Endothelial cell of umbilical vein (primary cell): ENCODE measurements around the gene OTUD7B. TPM values are rescaled to one million over a fixed set of nuclear protein-coding genes. Genes with fewer than 3 reads are reported as not detected.

Experiments
- BruUV-seq: library from RNA; stranded (reverse); fragments of 400-500 nt; replicated peaks from 2 replicates; lab custom pipeline; 2021; lab: Mats Ljungman, UMichigan
- CTCF ChIA-PET: fragments of 300-600, 350-600 bp; sonication (Branson Sonifier 250); formaldehyde crosslinking; loops from one replicate; lab custom pipeline; 2021; ENCODE audit warnings: antibody characterized with exemption, inconsistent platforms; lab: Charles Lee
- POLR2A ChIA-PET: fragments of 300-600, 350-600 bp; sonication (Branson Sonifier 250); formaldehyde crosslinking; loops from one replicate; lab custom pipeline; 2021; ENCODE audit warnings: antibody characterized with exemption, inconsistent platforms; lab: Charles Lee
- DNase-seq: peaks from one replicate; pipeline ENCODE4 v3.0.0-alpha.2; 2011; ENCODE audit warnings: low read depth, low spot score
- FAIRE-seq: peaks from 2 replicates; lab custom pipeline; 2011; peaks lifted over from hg19 to GRCh38; lab: Jason Lieb, UNC
- H2AFZ ChIP-seq: 2 replicates; pipeline ENCODE4 v1.6.0; 2012; ENCODE audit warnings: low read depth, low read length, control low read depth, inconsistent platforms
- H3K27ac ChIP-seq: 2 replicates; pipeline ENCODE4 v1.5.1; 2011; ENCODE audit warnings: low read depth, mild to moderate bottlenecking, control low read depth, low read length, moderate library complexity; ENCODE audit not compliant: insufficient read depth
- H3K27me3 ChIP-seq, 2 experiments: 2 replicates each; pipeline versions ENCODE4 v1.6.0 to v1.6.1; 2011; ENCODE audit warnings: low read length in 2 of 2, mixed read lengths in 1 of 2; ENCODE audit not compliant: control insufficient read depth in 2 of 2, insufficient read depth in 2 of 2
- H3K36me3 ChIP-seq, 2 experiments: 2 replicates in 1 of 2; 3 replicates in 1 of 2; pipeline ENCODE4 v1.5.1; 2011; ENCODE audit warnings: low read length in 2 of 2, mild to moderate bottlenecking in 1 of 2, moderate library complexity in 1 of 2; ENCODE audit not compliant: control insufficient read depth in 2 of 2, insufficient read depth in 2 of 2; ENCODE audit errors: extremely low read depth in 1 of 2
- H3K4me1 ChIP-seq: 3 replicates; pipeline ENCODE4 v1.5.1; 2011; ENCODE audit warnings: mild to moderate bottlenecking, low read length; ENCODE audit not compliant: control insufficient read depth, insufficient read depth; ENCODE audit errors: extremely low read depth
- H3K4me2 ChIP-seq: 2 replicates; pipeline ENCODE4 v1.6.1; 2011; ENCODE audit warnings: low read length, control low read depth, mixed read lengths; ENCODE audit not compliant: insufficient read depth
- H3K4me3 ChIP-seq, 3 experiments: fragments of 200-600 bp in 1 of 3; sonication (generic), shearing (Covaris generic) in 1 of 3; replicated peaks in 1 of 3; 2 replicates each; pipeline ENCODE4 v1.5.1; 2011 to 2016; ENCODE audit warnings: control low read depth in 3 of 3, low read length in 3 of 3, mild to moderate bottlenecking in 2 of 3, inconsistent platforms in 1 of 3, low read depth in 1 of 3, moderate library complexity in 1 of 3; ENCODE audit not compliant: insufficient read depth in 1 of 3
- H3K79me2 ChIP-seq: 2 replicates; pipeline ENCODE4 v1.6.0; 2012; ENCODE audit warnings: low read length, inconsistent platforms; ENCODE audit not compliant: control insufficient read depth, insufficient read depth
- H3K9ac ChIP-seq: replicated peaks from 2 replicates; pipeline ENCODE3; 2011; ENCODE audit warnings: low read length, control low read depth; ENCODE audit not compliant: insufficient read depth; ENCODE audit errors: extremely low read depth
- H3K9me1 ChIP-seq: replicated peaks from 3 replicates; pipeline ENCODE4 v1.6.0; 2011; ENCODE audit warnings: mild to moderate bottlenecking, low read length; ENCODE audit not compliant: control insufficient read depth, insufficient read depth; ENCODE audit errors: extremely low read depth
- H3K9me3 ChIP-seq: replicated peaks from 2 replicates; pipeline ENCODE4 v1.5.1; 2012; ENCODE audit warnings: low read length, inconsistent platforms; ENCODE audit not compliant: control insufficient read depth, insufficient read depth
- H4K20me1 ChIP-seq: replicated peaks from 2 replicates; pipeline ENCODE3; 2011; ENCODE audit warnings: mild to moderate bottlenecking, low read length; ENCODE audit not compliant: control insufficient read depth, insufficient read depth; ENCODE audit errors: extremely low read depth
- CTCF ChIP-seq, 2 donors: IDR thresholded peaks; 1 replicate in 1 of 2; 2 replicates in 1 of 2; pipeline ENCODE4 v1.5.1; 2011; ENCODE audit warnings: low read length in 2 of 2, mild to moderate bottlenecking in 2 of 2, moderate library complexity in 2 of 2, control low read depth in 1 of 2, inconsistent platforms in 1 of 2, low read depth in 1 of 2; ENCODE audit not compliant: insufficient read depth in 1 of 2; ENCODE audit errors: extremely low read depth in 1 of 2
- EZH2 ChIP-seq: IDR thresholded peaks from 2 replicates; pipeline ENCODE4 v1.6.1; 2012; ENCODE audit warnings: borderline replicate concordance, low read depth, mild to moderate bottlenecking, moderate library complexity, low read length, inconsistent platforms; ENCODE audit not compliant: severe bottlenecking
- FOS ChIP-seq: IDR thresholded peaks from 2 replicates; pipeline ENCODE4 v1.6.1; 2011; ENCODE audit warnings: mild to moderate bottlenecking, low read length, moderate library complexity, borderline replicate concordance; ENCODE audit not compliant: insufficient read depth
- GATA2 ChIP-seq: IDR thresholded peaks from 2 replicates; pipeline ENCODE4 v1.7.0; 2011; ENCODE audit warnings: low read depth, mild to moderate bottlenecking, moderate library complexity, mixed read lengths, low read length; ENCODE audit not compliant: insufficient read length, insufficient read depth
- JUN ChIP-seq: IDR thresholded peaks from 2 replicates; pipeline ENCODE4 v1.6.1; 2011; ENCODE audit warnings: borderline replicate concordance, low read depth; ENCODE audit not compliant: insufficient read length, insufficient read depth
- MYC ChIP-seq: IDR thresholded peaks from one replicate; pipeline ENCODE4 v1.6.1; 2011; ENCODE audit warnings: mild to moderate bottlenecking, low read depth, low read length
- POLR2A ChIP-seq: IDR thresholded peaks from 2 replicates; pipeline ENCODE4 v1.6.1; 2012; ENCODE audit warnings: low read depth, mild to moderate bottlenecking, control low read depth, low read length
- POLR2AphosphoS5 ChIP-seq: IDR thresholded peaks from 2 replicates; pipeline ENCODE4 v1.6.1; 2012; ENCODE audit warnings: low read depth, mild to moderate bottlenecking, control low read depth, low read length, moderate library complexity; ENCODE audit not compliant: insufficient read depth
- dilution Hi-C: fragments of 300-500 bp; cut with MboI; formaldehyde crosslinking; loops from one replicate; pipeline ENCODE4 v1.15.0; 2019; ENCODE audit warnings: low sequenced_read_pairs; ENCODE audit not compliant: extremely low pct_ligation_motif_present
- intact Hi-C: fragments of 100-400 bp; cut with micrococcal nuclease; formaldehyde crosslinking; loops from one replicate; pipeline ENCODE4 v1.10.0; 2022
- polyA plus RNA-seq, 4 experiments: library from polyadenylated mRNA; depleted of rRNA in 3 of 4; stranded (reverse) in 3 of 4; unstranded in 1 of 4; fragments of >200 nt; gene quantifications; 2 replicates each; pipeline versions ENCODE4 v1.2.1 to v1.2.3, GENCODE V29; 2011 to 2012; ENCODE audit warnings: missing spikeins in 1 of 4
- total RNA-seq: library from RNA; stranded (reverse); gene quantifications from 2 replicates; pipeline ENCODE4 v1.2.3, GENCODE V29; 2021
- TF ChIP-seq, protein P1 (sequence below): IDR thresholded peaks from 2 replicates; pipeline ENCODE4 v1.6.1; 2011; ENCODE audit not compliant: insufficient read depth, insufficient read length

The OTUD7B gene
- total and polyA plus RNA-seq, 2 donors (not counting 3 experiments of a cell fraction or from before 2014, with no cell fraction given), result 4.3 to 22.8 TPM

- no peaks in the 10 kb centered on the region for H4K20me1 ChIP-seq
- no peak overlapping the region for H3K4me2 ChIP-seq
- H3K27ac ChIP-seq, result no peak overlapping the region
- POLR2A ChIA-PET, result no interaction called here
- H3K4me3 ChIP-seq, result no peak overlapping the region
- dilution Hi-C loops (no loop called here), intact Hi-C loops (no loop called here)
- no TSS peak for BruUV-seq
- FAIRE-seq, result no peak
- H3K9me1 ChIP-seq, result no peaks in the 10 kb centered on the region
- H3K4me1 ChIP-seq, result no peaks in the 10 kb centered on the region
- H3K36me3 ChIP-seq, result peaks cover 13% of the 10 kb centered on the region in 2 experiments
- TF ChIP-seq CTCF (IDR thresholded peaks at IDR 0.05; ENCODE audit: extremely low read depth in 1 of 2, insufficient read depth in 1 of 2, low read depth in 1 of 2, low read length in 2 of 2) (no peak), GATA2 (no peak), POLR2AphosphoS5 (no peak), MYC (no peak), JUN (no peak), EZH2 (no peak), POLR2A (no peak), FOS (no peak)
- TF ChIP-seq, protein P1, sequence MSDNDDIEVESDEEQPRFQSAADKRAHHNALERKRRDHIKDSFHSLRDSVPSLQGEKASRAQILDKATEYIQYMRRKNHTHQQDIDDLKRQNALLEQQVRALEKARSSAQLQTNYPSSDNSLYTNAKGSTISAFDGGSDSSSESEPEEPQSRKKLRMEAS, result no peak
- no peaks in the 10 kb centered on the region for H3K79me2 ChIP-seq
- H3K9ac ChIP-seq, result no peak overlapping the region
- no peaks in the 10 kb centered on the region for H3K9me3 ChIP-seq
- no peak overlapping the region for H2AFZ ChIP-seq
- no peak for DNase-seq
- no peaks in the 10 kb centered on the region for H3K27me3 ChIP-seq
- CTCF ChIA-PET, result interaction anchor here (1.7 to 4.2 kb wide), 3 partner anchors 25 to 221 kb away, joined by 3 to 15 read pairs (median 4); no protein-coding TSS in a partner anchor
These were observed 44.1 kb downstream of the OTUD7B start for GRCh38 chr1:149966405-149966804.
